NB4 (cell line): ENCODE data around the gene CMIP.

Experiments used
- DNase-seq: peaks from one replicate; pipeline ENCODE4 v3.0.0; 2010; ENCODE audit warnings: low read depth
- H3K4me3 ChIP-seq: one replicate; pipeline ENCODE4 v1.5.1; 2011; ENCODE audit warnings: mild to moderate bottlenecking, low read depth, low read length, moderate library complexity
- MYC ChIP-seq: IDR thresholded peaks from 2 replicates; pipeline ENCODE4 v1.6.1; 2011; ENCODE audit warnings: low read depth, low read length
- POLR2A ChIP-seq: IDR thresholded peaks from 2 replicates; pipeline ENCODE4 v1.6.1; 2011; ENCODE audit warnings: mild to moderate bottlenecking; ENCODE audit not compliant: insufficient read length; ENCODE audit errors: extremely low read depth
- TF ChIP-seq, protein P1 (sequence below): IDR thresholded peaks from 2 replicates; pipeline ENCODE4 v1.6.1; 2011; ENCODE audit warnings: low read depth, low read length
- TF ChIP-seq, protein P2 (sequence below): IDR thresholded peaks from one replicate; pipeline ENCODE4 v1.5.1; 2012; ENCODE audit warnings: low read depth, low read length

CMIP gene

DNA sequence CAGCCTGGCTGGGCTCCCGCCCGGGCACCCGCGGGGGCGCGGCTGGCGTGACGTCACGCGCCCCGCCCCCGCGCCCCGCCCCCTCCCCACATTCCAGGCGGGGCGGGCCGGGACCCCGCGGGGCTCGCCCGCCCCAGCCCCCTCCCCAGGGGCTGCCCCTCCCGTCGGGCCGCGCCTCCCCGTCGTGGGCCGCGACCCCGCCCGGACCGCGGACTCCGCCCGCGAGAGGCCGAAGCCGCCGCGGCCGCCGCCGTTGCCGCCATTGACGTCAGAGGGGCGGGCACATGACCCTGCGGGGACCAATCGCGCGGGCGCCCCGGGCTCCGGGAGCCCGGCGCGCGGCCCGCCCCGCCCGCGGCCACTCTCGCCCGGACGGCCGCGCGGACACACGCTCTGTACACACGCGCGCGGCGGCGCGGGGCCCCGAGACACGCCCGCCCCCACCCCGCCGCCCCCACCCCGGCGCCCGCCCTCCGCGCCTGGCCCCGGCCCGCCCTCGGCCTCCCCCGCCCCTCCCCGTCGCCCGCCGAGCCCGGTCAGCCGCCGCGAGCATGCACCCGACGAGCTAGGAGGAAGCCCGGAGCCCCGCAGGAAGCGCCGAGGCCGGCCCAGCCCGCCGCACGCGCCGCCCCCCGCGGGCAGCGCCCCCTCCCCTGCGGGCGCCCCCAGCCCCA is at the start of gene CMIP:
TSS of gene CMIP (plus strand) at position 361 of the 674 bp plus-strand sequence.
- peak; percentile 86 for DNase-seq
- H3K4me3 ChIP-seq, result peak within 1 kb of the TSS; percentile 73
- TF ChIP-seq, protein P1, sequence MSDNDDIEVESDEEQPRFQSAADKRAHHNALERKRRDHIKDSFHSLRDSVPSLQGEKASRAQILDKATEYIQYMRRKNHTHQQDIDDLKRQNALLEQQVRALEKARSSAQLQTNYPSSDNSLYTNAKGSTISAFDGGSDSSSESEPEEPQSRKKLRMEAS, result 0 out of 2 replicates have a peak, but pooled peaks have one; percentile 10
- TF ChIP-seq POLR2A, result peak; percentile 53
- no peak for TF ChIP-seq MYC
- TF ChIP-seq, protein P2, sequence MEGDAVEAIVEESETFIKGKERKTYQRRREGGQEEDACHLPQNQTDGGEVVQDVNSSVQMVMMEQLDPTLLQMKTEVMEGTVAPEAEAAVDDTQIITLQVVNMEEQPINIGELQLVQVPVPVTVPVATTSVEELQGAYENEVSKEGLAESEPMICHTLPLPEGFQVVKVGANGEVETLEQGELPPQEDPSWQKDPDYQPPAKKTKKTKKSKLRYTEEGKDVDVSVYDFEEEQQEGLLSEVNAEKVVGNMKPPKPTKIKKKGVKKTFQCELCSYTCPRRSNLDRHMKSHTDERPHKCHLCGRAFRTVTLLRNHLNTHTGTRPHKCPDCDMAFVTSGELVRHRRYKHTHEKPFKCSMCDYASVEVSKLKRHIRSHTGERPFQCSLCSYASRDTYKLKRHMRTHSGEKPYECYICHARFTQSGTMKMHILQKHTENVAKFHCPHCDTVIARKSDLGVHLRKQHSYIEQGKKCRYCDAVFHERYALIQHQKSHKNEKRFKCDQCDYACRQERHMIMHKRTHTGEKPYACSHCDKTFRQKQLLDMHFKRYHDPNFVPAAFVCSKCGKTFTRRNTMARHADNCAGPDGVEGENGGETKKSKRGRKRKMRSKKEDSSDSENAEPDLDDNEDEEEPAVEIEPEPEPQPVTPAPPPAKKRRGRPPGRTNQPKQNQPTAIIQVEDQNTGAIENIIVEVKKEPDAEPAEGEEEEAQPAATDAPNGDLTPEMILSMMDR, result no peak

DNA sequence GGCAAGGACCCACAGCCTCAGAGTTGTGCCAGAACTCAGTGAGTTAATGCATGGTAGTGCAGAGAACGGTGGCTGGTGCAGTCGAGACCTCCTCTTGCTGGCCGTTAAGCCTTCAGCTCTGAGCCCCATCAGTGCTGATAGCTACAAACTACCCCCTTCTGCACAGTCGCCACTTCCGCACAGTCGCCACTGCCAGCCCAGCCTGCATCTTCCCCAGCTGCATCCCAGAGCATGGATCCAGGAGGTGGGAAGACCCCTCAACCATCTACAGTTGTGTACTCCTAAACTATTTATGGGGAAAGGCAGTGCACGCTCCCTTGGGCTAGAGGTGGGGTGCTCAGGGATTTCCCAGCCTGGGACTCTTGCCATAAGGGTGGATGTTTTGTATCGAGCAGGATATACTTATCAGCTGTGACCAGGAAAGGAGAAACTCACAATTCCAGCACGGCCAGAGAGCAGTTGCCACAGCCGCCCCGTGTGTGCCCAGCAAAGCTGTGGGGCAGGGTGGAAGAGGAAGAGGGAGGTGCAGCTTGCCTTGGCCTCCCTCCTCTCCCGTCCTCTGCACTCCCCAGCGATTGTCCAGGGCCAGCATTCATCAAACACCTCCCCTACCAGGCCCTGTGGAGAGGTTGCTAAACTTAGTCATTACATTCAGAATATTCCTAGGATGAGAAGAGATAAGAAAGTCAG is 49.5 kb upstream of the CMIP start:
- H3K4me3 ChIP-seq, result no peak overlapping the region
- TF ChIP-seq MYC (no peak), POLR2A (no peak)
- TF ChIP-seq, protein P1, result no peak
- TF ChIP-seq, protein P2, result no peak
- DNase-seq, result no peak

DNA sequence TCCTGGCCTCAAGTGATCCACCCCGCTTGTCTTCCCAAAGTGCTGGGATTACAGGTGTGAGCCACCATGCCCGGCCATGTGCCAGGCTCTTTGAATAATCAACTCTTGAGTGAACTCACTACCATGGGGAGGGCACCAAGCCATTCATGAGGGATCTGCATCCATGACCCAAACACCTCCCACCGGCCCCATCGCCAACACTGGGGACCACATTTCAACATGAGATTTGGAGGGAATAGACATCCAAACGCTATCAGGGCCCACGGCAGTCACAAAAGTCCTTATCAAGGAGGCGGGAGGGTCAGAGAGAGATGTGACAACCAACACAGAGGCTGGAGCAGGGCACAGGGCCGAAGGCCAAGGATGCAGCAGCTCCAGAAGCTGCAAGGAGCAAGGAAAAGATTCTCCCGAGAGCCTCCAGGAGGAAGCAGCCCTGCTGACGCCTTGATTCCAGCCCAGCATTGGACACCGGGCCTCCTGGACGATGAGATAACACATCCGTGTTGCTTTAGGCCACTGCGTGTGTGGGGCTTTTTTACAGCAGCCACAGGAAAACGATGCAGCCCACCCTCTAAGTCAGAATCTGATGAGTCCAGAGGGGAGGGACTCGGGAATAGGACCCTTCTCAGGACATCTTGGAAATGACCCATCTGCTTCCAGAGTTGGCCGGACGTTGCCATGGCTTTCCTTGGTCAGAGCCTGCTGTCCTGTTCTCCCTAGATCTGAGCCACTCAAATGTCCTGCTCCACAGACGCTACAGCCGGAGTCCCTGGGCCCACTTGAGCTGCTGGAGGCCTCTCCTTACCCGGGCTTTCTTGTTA is 47.3 kb upstream of the CMIP start:
- TF ChIP-seq POLR2A (no peak), MYC (no peak)
- TF ChIP-seq, protein P2, result no peak
- TF ChIP-seq, protein P1, result no peak
- no peak overlapping the region for H3K4me3 ChIP-seq
- DNase-seq, result no peak

DNA sequence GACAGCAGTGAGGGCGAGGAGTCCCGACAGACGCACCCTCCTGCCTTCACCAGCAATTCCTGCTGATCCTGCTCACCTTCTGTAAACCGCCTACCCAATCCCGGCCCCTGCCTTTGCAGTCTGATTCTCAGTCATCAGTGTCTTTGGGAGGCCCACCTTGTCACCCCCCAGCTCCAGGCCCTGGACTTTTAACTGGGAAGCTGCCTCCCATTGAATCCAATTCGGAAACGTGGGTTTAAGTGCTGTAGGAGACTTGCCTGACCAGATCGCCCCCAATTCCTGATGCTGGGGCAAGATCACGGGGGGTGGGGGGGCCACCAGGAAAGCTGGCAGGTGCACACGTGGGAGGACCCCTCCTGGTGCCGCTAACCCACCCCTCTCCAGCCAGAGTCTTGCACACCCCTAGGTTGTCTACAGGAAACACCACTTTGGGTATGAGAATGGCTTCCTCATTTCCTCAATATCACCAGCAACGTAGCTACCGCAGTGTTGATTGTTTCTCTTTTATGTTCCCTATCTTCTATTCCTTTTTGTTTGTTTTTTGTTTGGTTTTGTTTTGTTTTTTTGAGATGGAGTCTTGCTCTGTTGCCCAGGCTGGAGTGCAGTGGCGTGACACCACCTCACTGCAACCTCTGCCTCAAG is 46.6 kb upstream of the CMIP start:
- no peak for DNase-seq
- no peak overlapping the region for H3K4me3 ChIP-seq
- TF ChIP-seq, protein P1, result no peak
- TF ChIP-seq POLR2A (no peak), MYC (no peak)
- TF ChIP-seq, protein P2, result no peak

DNA sequence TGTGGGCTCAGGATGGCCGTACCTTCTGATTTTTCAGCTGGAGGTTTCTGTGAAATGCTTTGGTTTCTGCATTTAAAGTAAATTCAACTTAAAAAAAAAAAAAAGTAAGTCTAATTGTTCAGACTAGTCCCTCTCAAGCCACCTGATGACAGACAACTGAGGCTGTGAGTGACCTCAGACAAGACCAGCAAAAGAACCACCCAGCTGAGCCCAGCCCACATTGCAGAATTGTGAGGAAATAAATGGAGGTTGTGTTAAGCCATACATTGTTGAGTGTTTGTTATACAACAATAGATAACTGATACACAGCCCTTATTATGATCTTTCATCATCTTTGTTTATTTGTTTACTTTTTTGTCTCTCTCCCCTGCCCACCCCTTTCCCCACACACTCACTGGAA is 44.7 kb upstream of the CMIP start:
- TF ChIP-seq, protein P2, result no peak
- TF ChIP-seq, protein P1, result no peak
- TF ChIP-seq POLR2A (no peak), MYC (no peak)
- no peak overlapping the region for H3K4me3 ChIP-seq
- no peak for DNase-seq
